GM21737 (cell line): ENCODE measurements around the gene TET1.
"Not testable (repeated sequence)": the region's sequence is repeated elsewhere in the genome, so short reads cannot be mapped to it uniquely, and the experiment has no call there.

Experiments
- ATAC-seq: cut with Tn5 transposase; IDR thresholded peaks from one replicate; pipeline ENCODE4 v1.9.1; 2021; ENCODE audit warnings: mild to moderate bottlenecking, moderate library complexity; ENCODE audit not compliant: unreplicated experiment

The TET1 gene

DNA sequence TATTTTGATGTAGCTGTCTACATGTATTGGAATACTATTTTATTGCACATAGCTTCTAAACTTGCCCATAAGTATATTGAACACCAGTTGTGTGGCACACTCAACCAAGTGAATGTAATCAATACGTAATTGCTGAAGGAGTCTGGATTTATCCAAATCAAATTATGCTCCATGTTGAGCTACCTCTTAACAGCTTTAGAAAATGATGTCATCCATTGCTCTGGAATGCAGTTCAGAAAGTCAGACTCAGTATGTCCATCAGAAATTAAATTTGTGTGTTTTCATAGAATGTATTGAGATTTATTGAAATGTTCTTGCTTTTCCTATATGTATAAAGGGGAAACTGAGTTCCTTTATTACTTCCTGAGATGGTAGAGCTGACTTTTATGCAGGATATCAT, 135.9 kb downstream of the TET1 start:
- no peak for ATAC-seq

DNA sequence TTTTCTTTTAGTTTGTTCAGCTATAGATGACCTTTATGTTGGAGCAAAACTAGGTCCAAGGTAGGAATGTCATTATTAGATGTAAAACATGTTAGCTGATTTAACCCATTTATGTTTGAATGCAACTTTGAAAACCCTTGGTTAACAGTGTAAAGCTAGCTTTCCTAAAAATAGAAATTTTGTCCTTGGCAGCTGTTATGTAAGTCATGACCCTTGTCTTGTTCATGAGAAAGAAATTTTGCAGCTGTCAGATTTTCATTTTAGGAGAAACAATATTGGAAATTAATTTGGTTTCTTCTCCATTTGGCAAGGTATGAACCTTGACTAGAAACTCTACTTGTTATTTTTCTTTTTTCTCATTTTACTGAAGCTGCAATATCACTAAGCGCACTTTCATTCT, 137.0 kb downstream of the TET1 start:
- no peak for ATAC-seq

- ATAC-seq, result no peak
These were observed 140.1 kb downstream of the TET1 start for GRCh38 chr10:68700197-68700596.

GRCh38 chr10:68705548-68705947, 145.4 kb downstream of the TET1 start:
- no peak for ATAC-seq

DNA sequence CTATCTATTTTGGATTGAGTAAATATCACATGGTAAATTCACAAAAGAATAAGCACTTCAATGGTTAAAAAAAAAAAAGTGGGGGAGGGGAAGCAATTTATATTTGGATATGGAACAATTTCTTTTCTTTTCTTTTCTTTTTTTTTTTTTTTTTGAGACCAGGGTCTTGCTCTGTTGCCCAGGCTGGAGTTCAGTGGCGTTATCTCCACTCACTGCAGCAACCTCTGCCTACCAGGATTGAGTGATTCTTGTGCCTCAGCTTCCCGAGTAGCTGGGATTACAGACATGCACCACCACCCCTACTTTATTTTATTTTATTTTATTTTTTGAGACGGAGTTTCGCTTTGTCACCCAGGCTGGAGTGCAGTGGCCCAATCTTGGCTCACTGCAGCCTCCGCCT, 148.8 kb downstream of the TET1 start:
- not testable (repeated sequence) for ATAC-seq

DNA sequence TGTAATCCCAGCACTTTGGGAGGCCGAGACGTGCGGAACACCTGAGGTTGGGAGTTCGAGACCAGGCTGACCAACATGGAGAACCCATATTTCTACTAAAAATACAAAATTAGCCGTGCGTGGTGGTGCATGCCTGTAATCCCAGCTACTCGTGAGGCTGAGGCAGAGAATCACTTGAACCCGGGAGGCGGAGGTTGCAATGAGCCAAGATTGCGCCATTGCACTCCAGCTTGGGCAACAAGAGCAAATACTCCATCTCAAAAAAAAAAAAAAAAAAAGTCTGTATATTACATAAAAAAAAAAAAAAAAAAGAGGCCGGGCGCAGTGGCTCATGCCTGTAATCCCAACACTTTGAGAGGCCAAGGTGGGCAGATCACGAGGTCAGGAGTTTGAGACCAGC, 152.9 kb downstream of the TET1 start:
- not testable (repeated sequence) for ATAC-seq

DNA sequence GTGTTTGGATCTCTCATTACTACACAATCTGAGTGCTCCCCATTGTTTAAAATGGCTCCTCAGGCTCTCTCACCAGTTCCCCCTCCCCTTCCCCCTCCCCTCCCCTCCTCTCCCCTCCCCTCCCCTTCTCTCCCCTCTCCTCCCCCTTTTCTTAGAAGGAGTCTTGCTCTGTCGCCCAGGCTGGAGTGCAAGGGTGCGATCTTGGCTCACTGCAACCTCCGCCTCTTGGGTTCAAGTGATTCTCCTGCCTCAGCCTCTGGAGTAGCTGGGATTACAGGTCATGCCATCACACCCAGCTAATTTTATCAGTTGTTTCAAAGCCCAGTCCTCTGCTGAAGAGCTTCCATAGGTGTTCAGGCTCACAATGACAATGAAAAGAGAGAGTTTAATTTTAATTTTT, 157.3 kb downstream of the TET1 start:
- no peak for ATAC-seq

GRCh38 chr10:68720793-68721672, 160.9 kb downstream of the TET1 start, which contains the start of gene CCAR1:
CCAR1 (plus strand) TSS chr10:68721239; CDS start chr10:68722505, 1,266 bp downstream.
- peak; percentile 99 for ATAC-seq

GRCh38 chr10:68721673-68722335, 161.7 kb downstream of the TET1 start:
- no peak for ATAC-seq

- no peak for ATAC-seq
These were observed 164.9 kb downstream of the TET1 start for GRCh38 chr10:68725016-68725415.

DNA sequence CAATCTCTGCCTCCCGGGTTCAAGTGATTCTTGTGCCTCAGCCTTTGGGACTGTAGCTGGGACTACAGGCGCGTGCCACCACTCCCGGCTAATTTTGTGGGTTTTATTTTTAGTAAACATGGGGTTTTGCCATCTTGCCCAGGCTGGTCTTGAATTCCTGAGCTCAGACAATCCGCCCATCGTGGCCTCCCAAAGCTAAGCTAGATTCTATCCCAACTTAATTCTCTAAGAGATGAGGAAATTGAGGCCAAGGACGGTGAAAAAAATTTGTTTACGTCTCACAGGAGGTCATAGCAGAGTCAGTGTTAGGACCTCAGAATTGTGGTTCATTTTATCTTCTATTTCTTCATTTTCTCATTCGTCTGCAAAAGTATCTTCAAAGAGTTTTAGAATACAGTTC, 167.0 kb downstream of the TET1 start:
- no peak for ATAC-seq

GRCh38 chr10:68732651-68733050, 172.5 kb downstream of the TET1 start:
- ATAC-seq, result no peak

DNA sequence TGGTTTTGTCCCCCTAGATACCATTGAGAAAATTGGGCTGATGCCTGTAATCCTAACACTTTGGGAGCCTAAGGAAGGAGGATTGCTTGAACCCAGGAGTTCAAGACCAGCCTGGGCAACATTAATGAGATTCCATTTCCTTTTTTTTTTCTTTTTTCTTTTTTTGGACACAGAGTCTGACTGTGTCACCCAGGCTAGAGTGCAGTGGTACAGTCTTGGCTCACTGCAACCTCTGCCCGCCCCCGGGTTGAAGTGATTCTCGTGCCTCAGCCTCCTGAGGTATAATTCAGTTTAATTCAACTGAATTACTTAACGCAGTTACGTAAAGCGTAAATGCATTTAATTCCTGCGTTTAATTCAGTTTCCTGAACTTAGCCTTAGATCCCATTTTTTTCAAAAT, 174.2 kb downstream of the TET1 start:
- ATAC-seq, result no peak

- ATAC-seq, result no peak
These were observed 175.0 kb downstream of the TET1 start for GRCh38 chr10:68735119-68735518.

DNA sequence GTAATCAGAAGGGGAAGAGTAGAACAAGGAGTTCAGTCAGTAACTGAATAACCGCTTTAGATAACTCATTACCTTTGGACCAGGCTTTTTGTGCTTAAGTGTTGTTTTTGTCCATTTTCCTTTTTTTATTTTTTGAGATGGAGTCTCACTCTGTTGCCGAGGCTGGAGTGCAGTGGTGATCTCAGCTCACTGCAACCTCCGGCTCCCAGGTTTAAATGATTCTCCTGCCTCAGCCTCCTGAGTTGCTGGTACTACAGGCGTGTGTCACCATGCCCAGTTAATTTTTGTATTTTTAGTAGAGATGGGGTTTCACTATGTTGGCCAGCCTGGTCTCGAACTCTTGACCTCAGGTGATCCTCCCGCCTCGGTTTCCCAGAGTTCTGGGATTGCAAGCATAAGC, 175.6 kb downstream of the TET1 start:
- not testable (repeated sequence) for ATAC-seq

GRCh38 chr10:68740676-68741075, 180.5 kb downstream of the TET1 start:
- ATAC-seq, result not testable (repeated sequence)

DNA sequence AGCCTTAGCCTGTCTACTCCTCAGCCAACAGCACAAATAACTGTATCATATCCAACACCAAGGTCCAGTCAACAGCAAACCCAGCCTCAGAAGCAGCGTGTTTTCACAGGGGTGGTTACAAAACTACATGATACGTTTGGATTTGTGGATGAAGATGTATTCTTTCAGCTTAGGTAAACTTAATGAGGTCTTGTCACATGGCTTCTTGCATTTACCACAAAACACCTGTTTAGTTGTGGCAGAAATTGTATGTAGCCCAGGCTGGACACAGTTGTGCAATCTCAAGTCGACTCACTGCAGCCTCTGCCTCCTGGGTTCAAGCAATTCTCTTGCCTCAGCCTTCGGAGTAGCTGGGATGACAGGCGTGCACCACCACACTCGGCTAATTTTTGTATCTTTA, 182.3 kb downstream of the TET1 start:
- ATAC-seq, result no peak
